HG03571 (cell line): ENCODE data around the gene PPP4C.
"Not testable (repeated sequence)": the region's sequence is repeated elsewhere in the genome, so short reads cannot be mapped to it uniquely, and the experiment has no call there.

ENCODE experiments used
- ATAC-seq: cut with Tn5 transposase; IDR thresholded peaks from one replicate; pipeline ENCODE4 v1.9.1; 2021; ENCODE audit not compliant: unreplicated experiment

Gene PPP4C

DNA sequence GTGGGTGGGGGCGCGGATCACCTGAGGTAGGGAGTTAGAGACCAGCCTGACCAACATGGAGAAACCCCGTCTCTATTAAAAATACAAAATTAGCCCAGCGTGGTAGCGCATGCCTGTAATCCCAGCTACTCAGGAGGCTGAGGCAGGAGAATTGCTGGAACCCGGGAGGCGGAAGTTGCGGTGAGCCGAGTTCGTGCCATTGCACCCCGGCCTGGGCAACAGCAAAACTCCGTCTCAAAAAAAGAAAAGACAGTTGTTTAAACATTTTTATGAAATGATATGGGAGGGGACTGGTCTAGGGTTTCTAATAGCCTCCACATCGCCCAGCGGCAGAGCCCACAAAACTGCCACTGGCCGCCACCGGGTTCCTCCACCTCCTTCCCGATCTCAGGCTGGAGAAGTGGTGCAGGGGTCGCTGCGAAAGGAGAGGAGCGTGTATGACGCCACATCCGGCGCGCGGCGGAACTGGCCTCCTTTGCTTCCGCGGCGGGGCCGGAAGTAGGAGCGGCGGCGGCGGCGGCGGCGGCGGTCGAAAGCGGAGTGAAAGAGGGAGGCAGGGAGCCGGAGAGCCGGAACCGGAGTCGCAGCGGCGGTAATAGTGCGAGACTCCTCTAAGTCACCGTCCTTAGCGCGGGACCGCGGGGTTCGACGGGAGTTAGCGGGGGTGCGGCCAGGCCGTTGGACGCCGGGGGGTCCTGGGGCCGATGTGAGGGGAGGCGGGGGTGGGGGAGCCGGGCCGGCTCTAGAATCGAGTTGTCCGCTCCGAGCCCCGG is at the start of gene PPP4C:
TSS of gene PPP4C (plus strand) at position 492 of the 773 bp plus-strand sequence. CDS start 384 bp downstream, outside the sequence.
- peak; percentile 74 for ATAC-seq

GRCh38 chr16:30026449-30026848 is 49.3 kb upstream of the PPP4C start:
- no peak for ATAC-seq

- ATAC-seq, result no peak
These were observed 48.0 kb upstream of the PPP4C start for GRCh38 chr16:30027588-30028437.

DNA sequence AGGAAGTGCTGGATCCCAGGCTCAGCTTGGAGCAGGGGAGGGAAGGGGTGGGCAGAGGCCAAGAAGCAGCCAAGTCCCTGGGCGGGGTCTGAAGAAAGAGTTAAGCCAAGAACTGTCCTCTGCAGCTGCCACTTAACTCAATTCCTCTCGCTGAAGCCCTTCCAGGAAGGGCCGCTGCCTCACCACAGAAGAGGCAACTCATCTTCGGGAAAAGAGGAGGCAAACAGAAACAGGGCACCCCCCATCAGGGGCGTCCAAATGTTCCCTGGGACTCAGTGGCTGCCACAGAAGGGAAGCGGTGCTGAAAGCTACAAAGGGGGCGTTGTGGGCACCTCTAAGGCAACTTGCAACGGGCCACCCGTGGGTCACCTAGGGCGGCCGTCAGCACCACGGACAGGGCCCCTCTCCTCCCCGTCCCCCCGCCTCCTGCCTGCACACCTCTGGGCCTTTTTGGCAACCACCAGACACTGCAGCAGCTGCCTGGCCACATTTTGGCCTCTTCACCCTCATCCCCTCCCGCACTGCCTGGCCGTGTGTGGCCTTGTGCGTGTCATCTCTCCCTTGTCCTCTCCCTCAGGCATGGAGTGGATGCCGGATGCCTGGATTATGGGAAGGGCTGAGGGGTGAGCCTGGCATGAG is 47.2 kb upstream of the PPP4C start:
- ATAC-seq, result no peak

GRCh38 chr16:30030011-30030685 is 45.6 kb upstream of the PPP4C start:
- ATAC-seq, result no peak

- ATAC-seq, result no peak
These were observed 44.9 kb upstream of the PPP4C start, which contains the start of gene TLCD3B for GRCh38 chr16:30030841-30031413. Gene TLCD3B (minus strand): TSS chr16:30031271. CDS start chr16:30030527, 744 bp downstream.

GRCh38 chr16:30031477-30031918 is 44.3 kb upstream of the PPP4C start:
- no peak for ATAC-seq

- ATAC-seq, result no peak
These were observed 43.5 kb upstream of the PPP4C start for GRCh38 chr16:30032083-30032819.

DNA sequence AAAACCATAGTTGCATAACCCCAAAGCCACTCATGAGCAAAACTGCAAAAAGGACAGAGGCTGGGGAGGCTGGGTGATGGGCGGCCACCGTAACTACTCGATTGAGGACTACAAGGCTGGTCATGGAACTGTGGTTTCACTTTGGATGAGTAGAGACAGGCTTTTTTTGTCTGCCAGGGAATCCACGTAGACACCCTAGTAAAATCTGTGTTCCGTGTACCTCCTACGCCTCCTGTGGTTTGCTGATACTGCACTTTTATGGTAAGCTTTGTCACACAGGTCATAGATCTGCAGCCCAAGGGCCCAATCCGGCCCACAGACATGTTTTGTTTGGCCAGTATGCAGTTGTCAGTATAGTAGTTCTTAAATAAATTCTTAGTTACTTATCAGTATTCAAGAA is 42.5 kb upstream of the PPP4C start:
- ATAC-seq, result no peak

GRCh38 chr16:30040221-30040620 is 35.6 kb upstream of the PPP4C start:
- ATAC-seq, result no peak

DNA sequence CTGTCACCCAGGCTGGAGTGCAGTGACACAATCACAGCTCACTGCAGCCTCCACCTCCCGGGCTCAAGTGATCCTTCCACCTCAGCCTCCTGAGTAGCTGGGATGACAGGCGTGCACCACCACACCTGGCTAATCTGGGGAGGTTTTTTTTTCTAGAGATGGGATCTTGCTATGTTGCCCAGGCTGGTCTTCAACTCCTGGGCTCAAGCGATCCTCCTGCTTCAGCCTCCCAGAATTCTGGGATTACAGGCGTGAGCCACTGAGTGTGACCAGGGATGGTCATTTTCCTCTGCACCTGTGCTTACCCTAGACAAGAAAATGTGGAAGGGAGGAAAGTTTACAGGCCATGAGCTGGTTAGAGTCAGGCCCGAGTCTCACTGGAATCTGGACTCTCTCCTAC is 35.1 kb upstream of the PPP4C start:
- ATAC-seq, result not testable (repeated sequence)

GRCh38 chr16:30041841-30042240 is 34.0 kb upstream of the PPP4C start:
- ATAC-seq, result no peak

DNA sequence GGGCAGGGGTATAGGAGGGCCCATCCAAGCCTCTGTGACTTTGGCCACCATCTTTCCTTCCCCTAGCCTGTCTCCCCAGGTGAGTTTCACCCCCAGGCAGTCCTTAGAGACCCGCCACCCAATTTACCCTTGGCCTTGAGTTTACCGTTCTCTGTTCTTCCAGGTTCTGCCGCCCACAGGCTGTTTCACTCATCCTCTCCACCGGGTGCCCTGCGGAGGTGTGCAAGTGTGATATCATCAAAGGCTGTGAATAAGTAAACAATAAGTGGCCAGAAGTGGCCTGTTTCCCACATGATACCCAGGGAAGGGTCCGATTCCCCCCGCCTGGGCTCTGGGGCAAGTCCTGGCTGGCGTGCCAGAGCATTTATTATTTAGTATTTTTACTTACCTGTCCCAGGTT is 29.6 kb upstream of the PPP4C start:
- ATAC-seq, result no peak

DNA sequence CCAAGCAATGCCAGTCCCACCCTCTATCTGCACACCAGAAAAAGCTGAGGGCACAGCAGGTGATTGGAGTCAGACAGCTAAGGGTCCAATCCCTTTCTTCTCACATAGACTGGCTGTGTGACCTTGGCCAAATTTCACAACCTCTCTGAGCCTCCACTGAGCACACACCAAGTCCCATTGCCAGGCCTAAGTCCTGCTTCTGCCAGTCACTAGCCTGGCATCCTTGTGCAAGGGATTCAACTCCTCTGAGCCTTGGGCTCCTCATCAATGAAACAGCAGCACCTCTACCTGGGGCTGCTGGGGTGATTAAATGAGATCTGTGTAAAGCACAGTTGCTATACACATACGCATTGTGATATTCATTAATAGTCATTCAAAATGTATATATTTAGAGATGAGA is 29.2 kb upstream of the PPP4C start:
- ATAC-seq, result no peak

DNA sequence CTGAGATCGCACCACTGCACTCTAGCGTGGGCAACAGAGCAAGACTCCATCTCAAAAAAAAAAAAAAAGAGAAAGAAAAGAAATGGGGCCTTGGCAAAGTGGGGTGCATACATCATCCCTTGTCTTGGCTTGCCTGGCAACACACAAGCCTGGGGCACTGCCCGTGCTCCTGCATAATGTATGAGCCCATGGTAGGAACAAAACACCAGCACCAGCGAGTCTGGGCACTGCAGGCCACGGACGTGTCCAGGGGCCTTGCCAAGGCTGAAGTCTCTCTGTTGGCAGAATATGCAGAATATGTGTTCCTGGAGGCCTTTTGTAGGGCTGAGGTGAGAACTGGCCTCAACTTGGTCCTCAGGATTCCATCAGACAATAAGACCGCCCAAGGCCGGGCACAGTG is 25.9 kb upstream of the PPP4C start:
- no peak for ATAC-seq

DNA sequence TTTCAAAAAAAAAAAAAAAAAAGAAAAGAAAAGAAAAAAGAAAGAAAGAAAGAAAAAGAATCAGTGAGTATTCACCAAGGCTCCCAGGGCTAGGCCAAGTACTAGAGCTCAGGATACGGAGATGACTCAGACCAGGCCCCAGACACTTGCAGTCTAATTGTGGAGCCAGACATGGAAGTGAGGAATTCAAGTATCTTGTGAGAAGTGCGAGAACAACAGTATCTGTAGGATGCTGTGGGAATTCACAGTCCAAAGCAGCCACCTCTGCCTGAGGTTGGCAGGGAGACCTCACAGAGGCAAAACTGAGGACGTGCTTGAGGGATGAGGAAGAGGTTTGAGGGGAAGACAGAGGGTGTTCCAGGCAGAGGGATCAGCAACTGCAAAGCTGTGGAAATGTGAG is 24.3 kb upstream of the PPP4C start:
- no peak for ATAC-seq

- ATAC-seq, result peak; percentile 56
These were observed 23.0 kb upstream of the PPP4C start for GRCh38 chr16:30052671-30053372.

DNA sequence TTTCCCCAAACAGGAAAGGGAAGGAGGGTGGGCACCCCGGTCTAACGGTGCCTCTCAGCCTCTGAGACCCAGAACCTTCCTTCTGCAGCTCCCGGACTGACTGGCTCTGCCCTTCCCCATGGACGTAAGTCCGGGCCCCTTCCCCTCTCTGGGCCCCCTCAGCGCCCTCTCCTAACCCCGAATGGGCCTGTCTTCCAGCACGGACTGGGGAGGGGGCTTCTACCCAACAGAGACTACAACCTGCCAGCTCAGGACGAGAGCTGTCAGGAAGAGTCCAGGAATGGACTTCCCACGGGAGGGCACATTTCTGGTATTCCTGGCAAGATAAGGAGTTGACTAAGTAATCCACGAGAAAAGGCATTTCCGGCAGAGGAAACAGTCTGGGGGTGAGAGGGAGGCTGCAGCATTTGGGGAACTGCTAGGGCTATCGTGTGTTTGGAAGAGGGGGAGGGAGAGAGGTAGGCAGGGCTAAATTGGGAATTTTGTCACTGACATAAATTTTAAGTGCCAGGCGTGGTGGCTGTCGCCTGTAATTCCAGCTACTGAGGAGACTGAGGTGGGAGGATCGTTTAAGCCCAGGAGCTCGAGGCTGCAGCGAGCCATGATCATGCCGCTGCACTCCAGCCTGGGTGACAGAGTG is 22.3 kb upstream of the PPP4C start:
- ATAC-seq, result peak; percentile 9

- no peak for ATAC-seq
These were observed 21.3 kb upstream of the PPP4C start for GRCh38 chr16:30054451-30054850.
